ENCODE data around the gene CNGA1. TPM values are rescaled to one million over a fixed set of nuclear protein-coding genes. Genes with fewer than 3 reads are reported as not detected.

CNGA1 gene
- total RNA-seq, 2 donors from 2014 or later, result 0.33 to 1.8 TPM

- TF ChIP-seq CTCF (IDR thresholded peaks at IDR 0.05), result no peak
- no peak for TF ChIP-seq POLR2A (IDR thresholded peaks at IDR 0.05)
- DNase-seq (no peak), ATAC-seq (no peak)
- H3K27me3 ChIP-seq, result no peaks in the 10 kb centered on the region
- intact Hi-C loops (cut with DNase I), result no loop called here
- H3K4me1 ChIP-seq, result no peaks in the 10 kb centered on the region
- WGBS, 2 donors, result 72 to 74% methylated on average over 6 of the region's 6 CpGs
- H3K27ac ChIP-seq, result no peak overlapping the region
- no peaks in the 10 kb centered on the region for H3K9me3 ChIP-seq
- H3K4me3 ChIP-seq, result no peak overlapping the region
- H3K36me3 ChIP-seq (replicated peaks in 1 of 2; ENCODE audit: insufficient read depth in 1 of 2, low read depth in 2 of 2), result no peaks in the 10 kb centered on the region
Measured at GRCh38 chr4:47954677-47955076, 61.8 kb downstream of the CNGA1 start.

- WGBS, 2 donors, result 61 to 71% methylated on average over 10 of the region's 10 CpGs
- H3K4me3 ChIP-seq, result no peak overlapping the region
- no peaks in the 10 kb centered on the region for H3K9me3 ChIP-seq
- DNase-seq (no peak), ATAC-seq (no peak)
- no peaks in the 10 kb centered on the region for H3K27me3 ChIP-seq
- no peak overlapping the region for H3K27ac ChIP-seq
- intact Hi-C loops (cut with DNase I), result no loop called here
- H3K4me1 ChIP-seq, result no peaks in the 10 kb centered on the region
- H3K36me3 ChIP-seq (replicated peaks in 1 of 2; ENCODE audit: insufficient read depth in 1 of 2, low read depth in 2 of 2), result no peaks in the 10 kb centered on the region
- TF ChIP-seq POLR2A (IDR thresholded peaks at IDR 0.05) (no peak), CTCF (IDR thresholded peaks at IDR 0.05) (no peak)
Measured at GRCh38 chr4:47954245-47954644, 62.2 kb downstream of the CNGA1 start.

- DNase-seq, result no peak
- Histone ChIP-seq H3K4me3 (no peak overlapping the region), H3K36me3 (replicated peaks in 1 of 2; ENCODE audit: insufficient read depth in 1 of 2, low read depth in 2 of 2) (no peaks in the 10 kb centered on the region), H3K9me3 (no peaks in the 10 kb centered on the region), H3K27me3 (no peaks in the 10 kb centered on the region), H3K4me1 (no peaks in the 10 kb centered on the region), H3K27ac (no peak overlapping the region)
- intact Hi-C loops (cut with DNase I), result no loop called here
- ATAC-seq, result no peak
- TF ChIP-seq CTCF (IDR thresholded peaks at IDR 0.05) (no peak), POLR2A (IDR thresholded peaks at IDR 0.05) (no peak)
- 85 to 92% methylated on average over 5 of the region's 5 CpGs for WGBS, 2 donors
Measured at GRCh38 chr4:47945930-47946726, 70.4 kb downstream of the CNGA1 start.

- no peaks in the 10 kb centered on the region for H3K36me3 ChIP-seq (replicated peaks in 1 of 2; ENCODE audit: insufficient read depth in 1 of 2, low read depth in 2 of 2)
- no peak for DNase-seq
- H3K27ac ChIP-seq, result no peak overlapping the region
- ATAC-seq, result no peak
- H3K4me3 ChIP-seq, result no peak overlapping the region
- peaks cover 3% of the 10 kb centered on the region for H3K4me1 ChIP-seq
- H3K9me3 ChIP-seq, result no peaks in the 10 kb centered on the region
- TF ChIP-seq CTCF (IDR thresholded peaks at IDR 0.05) (no peak), POLR2A (IDR thresholded peaks at IDR 0.05) (no peak)
- H3K27me3 ChIP-seq, result no peaks in the 10 kb centered on the region
- intact Hi-C loops (cut with DNase I), result no loop called here
- WGBS, 2 donors, result 77 to 79% methylated on average over 10 of the region's 10 CpGs
Measured at GRCh38 chr4:47942081-47942819, 74.2 kb downstream of the CNGA1 start.
